ENCODE measurements around the gene HP1BP3. TPM values are rescaled to one million over a fixed set of nuclear protein-coding genes. Genes with fewer than 3 reads are reported as not detected.

HP1BP3 gene
- polyA plus RNA-seq, 1 donor from 2014 or later = 389 TPM

GRCh38 chr1:20721117-20722061 is 65.7 kb downstream of the HP1BP3 start:
- no peak overlapping the region for H2AFZ ChIP-seq (ENCODE audit: low read depth, low read length)

GRCh38 chr1:20720631-20721091 is 66.4 kb downstream of the HP1BP3 start:
- TF ChIP-seq REST (IDR thresholded peaks at IDR 0.05; ENCODE audit: borderline replicate concordance) (no peak), POLR2AphosphoS5 (IDR thresholded peaks at IDR 0.05) (no peak), SMC3 (conservative IDR thresholded peaks at IDR 0.05; ENCODE audit: poor library complexity) (no peak), MXI1 (conservative IDR thresholded peaks at IDR 0.05; ENCODE audit: poor library complexity, severe bottlenecking) (no peak), CTCF (IDR thresholded peaks at IDR 0.05; ENCODE audit: poor library complexity, severe bottlenecking) (no peak), TAF1 (IDR thresholded peaks at IDR 0.05; ENCODE audit: low read depth) (no peak)
- no peaks in the 10 kb centered on the region for H3K27me3 ChIP-seq (ENCODE audit: insufficient read depth, low read depth, low read length)
- H3K79me2 ChIP-seq (replicated peaks; ENCODE audit: insufficient read depth, low read length) = no peaks in the 10 kb centered on the region
- no peaks in the 10 kb centered on the region for H3K9me3 ChIP-seq (ENCODE audit: low read length)
- H4K20me1 ChIP-seq (ENCODE audit: insufficient read depth) = no peaks in the 10 kb centered on the region
- no peak overlapping the region for H3K9ac ChIP-seq (ENCODE audit: low read length)
- no peaks in the 10 kb centered on the region for H3K9me2 ChIP-seq (ENCODE audit: insufficient read depth, low read length)
- no peak overlapping the region for H3K4me3 ChIP-seq (ENCODE audit: low read length)
- no peak overlapping the region for H3K4me2 ChIP-seq (ENCODE audit: low read length)
- H3F3A ChIP-seq (ENCODE audit: insufficient read depth, low read length, poor library complexity, severe bottlenecking) = no peaks in the 10 kb centered on the region
- H2AFZ ChIP-seq (ENCODE audit: low read depth, low read length) = no peak overlapping the region
- no peaks in the 10 kb centered on the region for H3K36me3 ChIP-seq (ENCODE audit: insufficient read depth, low read length)
- no peak overlapping the region for H3K27ac ChIP-seq (ENCODE audit: low read length)

More at GRCh38 chr1:20721117-20722061, 65.7 kb downstream of the HP1BP3 start:
- Histone ChIP-seq H3F3A (ENCODE audit: insufficient read depth, low read length, poor library complexity, severe bottlenecking) (no peaks in the 10 kb centered on the region), H3K27me3 (ENCODE audit: insufficient read depth, low read depth, low read length) (no peaks in the 10 kb centered on the region), H3K9me2 (ENCODE audit: insufficient read depth, low read length) (no peaks in the 10 kb centered on the region), H4K20me1 (ENCODE audit: insufficient read depth) (no peaks in the 10 kb centered on the region), H3K9me3 (ENCODE audit: low read length) (no peaks in the 10 kb centered on the region), H3K9ac (ENCODE audit: low read length) (no peak overlapping the region), H3K36me3 (ENCODE audit: insufficient read depth, low read length) (no peaks in the 10 kb centered on the region), H3K4me2 (ENCODE audit: low read length) (no peak overlapping the region), H3K27ac (ENCODE audit: low read length) (no peak overlapping the region), H3K79me2 (replicated peaks; ENCODE audit: insufficient read depth, low read length) (no peaks in the 10 kb centered on the region), H3K4me3 (ENCODE audit: low read length) (no peak overlapping the region)
- TF ChIP-seq EP300 (conservative IDR thresholded peaks at IDR 0.05; ENCODE audit: poor library complexity, severe bottlenecking) (no peak), RAD21 (conservative IDR thresholded peaks at IDR 0.05) (no peak), CTCF (IDR thresholded peaks at IDR 0.05; ENCODE audit: poor library complexity, severe bottlenecking) (no peak)
